ENCODE results near the gene ZNF319.

- TF ChIP-seq CTCF (IDR thresholded peaks at IDR 0.05) (no peak), POLR2A (IDR thresholded peaks at IDR 0.05) (no peak)
Observed at GRCh38 chr16:58045096-58045495, 44.6 kb upstream of the ZNF319 start.

All from Peyer's patch (tissue), 4 donors.